ENCODE data around the gene TPGS2. TPM values are rescaled to one million over a fixed set of nuclear protein-coding genes. Genes with fewer than 3 reads are reported as not detected.

The TPGS2 gene
- total RNA-seq, 2 donors from 2014 or later, result 52.7 to 76.6 TPM

DNA sequence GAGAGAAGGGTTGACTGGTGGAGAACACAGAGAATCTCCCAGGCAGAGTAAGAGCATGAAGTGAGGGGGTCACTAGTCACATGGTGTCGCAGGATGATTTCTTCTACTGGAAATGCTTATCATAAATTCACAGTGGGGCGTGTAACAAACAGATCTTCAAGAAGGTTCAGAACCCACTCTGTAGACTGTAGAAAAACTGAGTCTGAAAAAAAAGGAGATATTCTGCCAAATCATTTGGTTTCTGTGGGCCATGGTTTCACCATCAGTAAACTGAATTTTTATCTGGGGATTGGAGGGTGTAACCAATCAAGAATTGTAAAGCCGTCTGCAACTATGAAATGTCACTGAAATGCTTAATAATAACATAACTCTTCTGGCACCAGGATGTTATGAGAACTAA, 15.0 kb downstream of the TPGS2 start:
- H3K27me3 Mint-ChIP-seq, result no peaks in the 10 kb centered on the region
- ATAC-seq (no peak), DNase-seq (ENCODE audit: low spot score) (no peak)
- H3K4me1 Mint-ChIP-seq (ENCODE audit: low read depth in 2 of 2), result peaks cover 7 to 10% of the 10 kb centered on the region in 2 donors
- H3K4me3 Mint-ChIP-seq, result no peak overlapping the region
- H3K9me3 Mint-ChIP-seq, result no peaks in the 10 kb centered on the region
- peaks cover 5% of the 10 kb centered on the region for H3K36me3 Mint-ChIP-seq
- peak overlapping the region; percentile 1 to 4 for H3K27ac Mint-ChIP-seq

DNA sequence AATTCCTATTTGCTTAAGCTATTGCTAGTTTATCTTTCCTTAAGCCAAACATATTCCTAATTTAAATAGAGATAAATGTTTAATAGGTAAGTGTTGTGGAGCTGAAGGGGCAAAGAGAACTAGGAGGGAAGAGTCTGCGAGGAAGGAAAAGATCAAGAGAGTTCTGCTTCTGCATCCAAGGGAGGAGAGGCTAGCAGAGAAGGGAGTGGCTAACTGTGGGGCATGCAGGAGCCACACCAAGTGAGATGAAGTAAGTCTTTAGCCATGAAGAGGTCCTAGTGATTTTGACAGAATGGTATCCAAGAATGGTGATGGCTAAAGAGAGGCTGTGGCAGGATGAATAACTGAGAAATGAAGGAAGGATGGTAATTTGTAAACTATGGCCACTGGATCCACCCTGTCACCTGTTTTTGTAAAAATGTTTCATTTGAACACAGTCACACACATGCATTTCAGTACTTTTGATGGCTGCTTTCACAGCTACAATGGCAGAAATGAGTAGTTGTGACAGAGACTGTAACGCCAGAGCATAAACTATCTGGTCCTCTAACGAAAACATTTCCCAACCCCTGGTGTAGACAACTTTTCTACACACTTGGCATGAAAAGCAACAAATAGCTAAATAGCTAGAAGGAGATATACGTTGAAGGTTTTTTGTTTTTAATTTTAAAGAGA, 15.6 kb downstream of the TPGS2 start:
- H3K4me3 Mint-ChIP-seq, result no peak overlapping the region
- H3K4me1 Mint-ChIP-seq (ENCODE audit: low read depth in 2 of 2), result peaks cover 7 to 10% of the 10 kb centered on the region in 2 donors
- peaks cover 5% of the 10 kb centered on the region for H3K36me3 Mint-ChIP-seq

GRCh38 chr18:36812678-36813077, 16.1 kb downstream of the TPGS2 start:
- H3K27ac Mint-ChIP-seq, result no peak overlapping the region
- peaks cover 7 to 12% of the 10 kb centered on the region in 2 donors for H3K4me1 Mint-ChIP-seq (ENCODE audit: low read depth in 2 of 2)
- DNase-seq (ENCODE audit: low spot score) (no peak), ATAC-seq (no peak)
- H3K36me3 Mint-ChIP-seq, result no peaks in the 10 kb centered on the region
- H3K27me3 Mint-ChIP-seq, result no peaks in the 10 kb centered on the region
- no peak overlapping the region for H3K4me3 Mint-ChIP-seq
- H3K9me3 Mint-ChIP-seq, result no peaks in the 10 kb centered on the region

More for the DNA sequence above, 15.6 kb downstream of the TPGS2 start:
- Mint-ChIP-seq H3K27ac (peak overlapping the region; percentile 1 to 4), H3K9me3 (no peaks in the 10 kb centered on the region), H3K27me3 (no peaks in the 10 kb centered on the region)
- DNase-seq (ENCODE audit: low spot score), result no peak
- ATAC-seq, result peak in 1 of 2 donors; percentile 53

GRCh38 chr18:36811955-36812354, 16.8 kb downstream of the TPGS2 start:
- ATAC-seq, result no peak
- no peaks in the 10 kb centered on the region for H3K27me3 Mint-ChIP-seq
- no peak overlapping the region for H3K4me3 Mint-ChIP-seq
- H3K36me3 Mint-ChIP-seq, result no peaks in the 10 kb centered on the region
- no peaks in the 10 kb centered on the region for H3K9me3 Mint-ChIP-seq
- peaks cover 7 to 15% of the 10 kb centered on the region in 2 donors for H3K4me1 Mint-ChIP-seq (ENCODE audit: low read depth in 2 of 2)
- DNase-seq (ENCODE audit: low spot score), result no peak
- H3K27ac Mint-ChIP-seq, result no peak overlapping the region

- Mint-ChIP-seq H3K36me3 (no peaks in the 10 kb centered on the region), H3K4me3 (no peak overlapping the region), H3K9me3 (no peaks in the 10 kb centered on the region), H3K4me1 (ENCODE audit: low read depth in 2 of 2) (peaks cover 7 to 15% of the 10 kb centered on the region in 2 donors), H3K27me3 (no peaks in the 10 kb centered on the region), H3K27ac (no peak overlapping the region)
- DNase-seq (ENCODE audit: low spot score), result no peak
- ATAC-seq, result no peak
These were observed 17.4 kb downstream of the TPGS2 start for GRCh38 chr18:36811430-36811829.

- Mint-ChIP-seq H3K27me3 (no peaks in the 10 kb centered on the region), H3K9me3 (no peaks in the 10 kb centered on the region), H3K27ac (no peak overlapping the region), H3K4me1 (ENCODE audit: low read depth in 2 of 2) (peaks cover 7 to 15% of the 10 kb centered on the region in 2 donors), H3K36me3 (peaks cover 13% of the 10 kb centered on the region), H3K4me3 (no peak overlapping the region)
- peak; percentile 65 for DNase-seq (ENCODE audit: low spot score)
- peak; percentile 75 to 76 for ATAC-seq
These were observed 19.0 kb downstream of the TPGS2 start for GRCh38 chr18:36809590-36810381.

- ATAC-seq (no peak), DNase-seq (ENCODE audit: low spot score) (no peak)
- Mint-ChIP-seq H3K4me1 (ENCODE audit: low read depth in 2 of 2) (peaks cover 7 to 11% of the 10 kb centered on the region in 2 donors), H3K36me3 (peaks cover 23% of the 10 kb centered on the region), H3K4me3 (no peak overlapping the region), H3K9me3 (no peaks in the 10 kb centered on the region), H3K27me3 (no peaks in the 10 kb centered on the region), H3K27ac (no peak overlapping the region)
These were observed 20.1 kb downstream of the TPGS2 start for GRCh38 chr18:36808681-36809080.

GRCh38 chr18:36805105-36805504, 23.7 kb downstream of the TPGS2 start:
- H3K9me3 Mint-ChIP-seq, result no peaks in the 10 kb centered on the region
- no peaks in the 10 kb centered on the region for H3K27me3 Mint-ChIP-seq
- DNase-seq (ENCODE audit: low spot score), result no peak
- ATAC-seq, result no peak
- no peak overlapping the region for H3K27ac Mint-ChIP-seq
- peaks cover 0 to 11% of the 10 kb centered on the region in 2 donors for H3K4me1 Mint-ChIP-seq (ENCODE audit: low read depth in 2 of 2)
- H3K36me3 Mint-ChIP-seq, result peaks cover 40% of the 10 kb centered on the region
- no peak overlapping the region for H3K4me3 Mint-ChIP-seq

DNA sequence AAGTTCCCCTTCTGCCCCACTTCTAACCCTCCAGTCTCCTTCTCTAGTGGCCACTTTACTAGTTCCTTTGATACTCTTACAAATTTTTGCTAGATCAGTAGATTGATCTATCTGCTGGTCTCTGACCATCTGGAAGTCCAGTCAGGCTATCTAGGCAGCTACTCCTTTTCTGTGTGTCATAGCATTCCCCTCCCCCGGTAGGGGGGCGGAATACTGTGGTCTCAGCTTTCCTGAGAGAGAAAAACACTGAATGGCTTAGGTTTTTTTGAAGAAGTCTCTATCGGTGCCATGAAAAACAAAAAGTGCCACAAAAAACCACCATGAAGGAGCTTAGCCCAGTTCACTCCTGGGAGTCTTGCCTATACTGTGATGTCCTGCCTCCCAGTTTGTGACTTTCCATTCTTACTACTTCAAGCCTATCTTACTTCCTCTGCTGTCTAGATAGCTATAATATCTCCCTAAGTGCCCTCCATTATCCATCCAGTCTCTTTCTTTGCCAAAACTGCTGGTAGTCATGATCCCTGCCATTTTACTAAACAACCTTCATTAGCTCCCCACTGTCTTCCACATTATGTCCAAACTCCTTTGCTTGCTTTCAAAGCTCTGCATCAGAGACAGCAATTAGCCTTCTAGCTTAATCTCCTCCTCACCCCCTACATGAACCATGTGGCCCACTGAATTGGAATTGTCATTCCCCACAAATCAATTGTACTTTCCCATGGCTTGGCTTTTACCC, 29.9 kb downstream of the TPGS2 start:
- Mint-ChIP-seq H3K9me3 (no peaks in the 10 kb centered on the region), H3K27ac (no peak overlapping the region), H3K4me3 (no peak overlapping the region), H3K36me3 (peaks cover 31% of the 10 kb centered on the region), H3K4me1 (ENCODE audit: low read depth in 2 of 2) (no peaks in the 10 kb centered on the region), H3K27me3 (no peaks in the 10 kb centered on the region)
- DNase-seq (ENCODE audit: low spot score) (no peak), ATAC-seq (no peak)

DNA sequence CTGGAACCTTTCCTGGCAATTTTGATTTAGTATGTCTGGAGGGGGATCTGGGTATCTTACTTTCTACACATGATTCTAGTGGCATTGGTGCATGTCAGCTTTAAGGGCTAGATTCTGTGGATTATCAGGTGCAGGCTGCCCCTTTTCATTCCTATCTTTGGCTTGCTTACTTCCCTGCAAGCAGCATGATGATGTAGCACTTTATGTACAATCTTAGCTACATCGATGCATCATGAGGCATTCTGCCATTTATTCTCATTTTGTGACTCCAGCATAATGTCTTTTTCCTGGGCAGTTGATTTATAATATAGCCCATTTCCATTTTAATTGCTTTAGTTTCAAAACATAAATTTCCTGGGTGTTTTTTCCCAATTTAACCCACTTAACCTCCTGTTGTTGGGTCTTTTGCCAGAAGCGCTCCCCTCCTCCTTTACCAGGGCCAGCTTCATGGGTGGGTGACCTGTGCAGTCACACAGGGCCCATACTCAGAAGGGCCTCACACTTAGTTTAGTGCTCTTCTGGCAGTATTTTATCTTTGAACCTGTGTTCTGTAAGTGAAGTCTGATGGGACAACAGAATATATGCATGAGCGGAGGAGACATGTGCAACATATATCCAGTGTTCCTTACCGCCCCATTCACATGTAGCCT, 36.0 kb downstream of the TPGS2 start:
- H3K4me1 Mint-ChIP-seq (ENCODE audit: low read depth in 2 of 2), result no peaks in the 10 kb centered on the region
- peaks cover 33% of the 10 kb centered on the region for H3K36me3 Mint-ChIP-seq
- no peak for ATAC-seq

DNA sequence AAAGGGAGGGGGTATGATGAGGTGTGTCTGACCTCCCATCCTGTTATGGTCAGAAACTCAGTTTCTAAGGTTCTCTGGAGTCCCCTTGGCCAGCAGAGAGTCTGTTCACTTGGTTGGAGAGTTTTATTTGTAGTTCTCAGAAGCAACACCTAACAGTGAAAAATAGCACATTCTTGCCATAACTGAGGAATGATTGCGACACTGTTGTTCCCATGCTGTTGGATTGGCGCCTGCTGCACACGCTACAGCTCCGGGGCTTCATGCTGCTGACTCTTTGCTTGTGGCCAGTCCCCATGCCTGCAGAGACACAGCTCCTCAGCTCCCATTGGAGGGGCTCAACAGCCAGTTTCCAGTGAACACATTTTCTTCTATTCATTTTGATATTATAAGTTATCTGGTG, 42.1 kb downstream of the TPGS2 start:
- peaks cover 14% of the 10 kb centered on the region for H3K36me3 Mint-ChIP-seq
- no peak overlapping the region for H3K4me3 Mint-ChIP-seq
- H3K4me1 Mint-ChIP-seq (ENCODE audit: low read depth in 2 of 2), result no peaks in the 10 kb centered on the region
- DNase-seq (ENCODE audit: low spot score), result no peak
- no peaks in the 10 kb centered on the region for H3K27me3 Mint-ChIP-seq
- H3K9me3 Mint-ChIP-seq, result no peaks in the 10 kb centered on the region
- no peak for ATAC-seq
- no peak overlapping the region for H3K27ac Mint-ChIP-seq

More for the DNA sequence above, 36.0 kb downstream of the TPGS2 start:
- Mint-ChIP-seq H3K27me3 (no peaks in the 10 kb centered on the region), H3K9me3 (no peaks in the 10 kb centered on the region), H3K4me3 (no peak overlapping the region), H3K27ac (no peak overlapping the region)
- no peak for DNase-seq (ENCODE audit: low spot score)

DNA sequence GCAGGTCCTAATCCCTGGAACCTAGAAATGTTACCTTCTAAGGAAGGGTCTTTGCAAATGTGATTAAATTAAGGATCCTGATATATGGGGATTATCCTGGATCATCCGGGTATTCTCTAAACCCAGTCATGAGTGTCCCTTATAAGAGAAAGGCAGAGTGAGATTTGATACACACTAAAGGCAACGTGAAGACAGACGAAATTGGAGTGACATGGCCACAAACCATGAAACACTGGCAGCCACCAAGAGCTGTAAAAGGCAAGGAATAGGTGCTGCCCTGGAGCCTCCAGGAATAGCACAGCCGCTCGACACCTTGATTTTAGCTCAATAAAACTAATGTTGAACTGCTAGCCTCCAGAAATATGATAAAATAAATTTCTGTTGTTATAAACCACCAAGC, 45.0 kb downstream of the TPGS2 start:
- Mint-ChIP-seq H3K27ac (no peak overlapping the region), H3K36me3 (no peaks in the 10 kb centered on the region), H3K4me3 (no peak overlapping the region), H3K9me3 (no peaks in the 10 kb centered on the region), H3K4me1 (ENCODE audit: low read depth in 2 of 2) (no peaks in the 10 kb centered on the region), H3K27me3 (no peaks in the 10 kb centered on the region)
- no peak for DNase-seq (ENCODE audit: low spot score)
- no peak for ATAC-seq

DNA sequence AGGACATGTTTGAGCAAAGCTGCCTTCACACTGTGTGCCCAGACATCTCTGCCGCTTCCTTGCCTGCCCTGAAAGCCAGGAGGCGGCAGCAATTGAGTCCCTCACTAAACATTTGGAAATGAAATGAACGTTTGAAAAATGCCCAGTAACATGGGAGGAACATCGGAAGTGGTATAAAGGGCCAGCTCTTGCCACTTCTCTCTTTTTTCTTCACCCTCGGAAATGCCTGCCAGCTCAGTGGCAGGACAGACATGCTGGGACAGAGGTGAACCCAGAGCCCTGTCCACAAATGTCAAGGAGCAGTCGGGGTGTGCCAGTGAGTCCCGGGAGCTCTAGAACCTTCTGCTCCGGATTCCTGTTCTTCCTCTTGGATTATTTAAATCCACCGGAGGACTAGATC, 46.1 kb downstream of the TPGS2 start:
- Mint-ChIP-seq H3K9me3 (no peaks in the 10 kb centered on the region), H3K4me3 (no peak overlapping the region), H3K36me3 (no peaks in the 10 kb centered on the region), H3K4me1 (ENCODE audit: low read depth in 2 of 2) (no peaks in the 10 kb centered on the region), H3K27me3 (no peaks in the 10 kb centered on the region), H3K27ac (no peak overlapping the region)
- no peak for ATAC-seq
- no peak for DNase-seq (ENCODE audit: low spot score)
